Measurements from ENCODE around the gene WFDC8. TPM values are rescaled to one million over a fixed set of nuclear protein-coding genes. Genes with fewer than 3 reads are reported as not detected.

Gene WFDC8
- total RNA-seq, 1 experiment from 2014 or later: not detected

DNA sequence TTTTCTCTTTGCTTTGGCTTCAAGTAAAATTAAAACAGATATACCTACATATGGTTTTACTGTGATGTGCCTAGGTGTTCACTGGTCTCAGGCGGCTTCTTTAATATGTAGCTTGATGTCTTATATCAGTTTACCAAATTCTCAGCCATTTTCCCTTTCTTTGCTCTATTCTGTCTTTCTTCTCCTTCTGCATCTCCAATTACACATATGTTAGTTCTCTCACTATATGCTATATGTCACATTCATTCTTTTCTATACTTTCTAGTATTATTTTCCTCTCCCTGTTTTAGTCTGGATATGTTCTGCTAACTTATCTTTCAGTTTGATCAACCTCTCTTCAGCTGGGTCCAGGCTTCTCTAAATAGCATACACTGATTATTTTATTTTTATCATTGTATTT lies 14.4 kb upstream of the WFDC8 start:
- H3K9me3 ChIP-seq (ENCODE audit: control insufficient read depth, low read depth, low read length): no peaks in the 10 kb centered on the region
- H2BK12ac ChIP-seq (ENCODE audit: insufficient read length, low read depth, low read length): no peak overlapping the region
- no peak overlapping the region for H3K56ac ChIP-seq (ENCODE audit: insufficient read length, low read depth, low read length)
- no peak overlapping the region for H4K5ac ChIP-seq (ENCODE audit: insufficient read length, low read depth, low read length)
- H3K36me3 Mint-ChIP-seq (ENCODE audit: insufficient read depth in 1 of 3, low read depth in 3 of 3): peaks cover 0 to 5% (median 4%) of the 10 kb centered on the region in 3 experiments; a peak in 3 of 7 replicates
- no peak overlapping the region for H3K18ac ChIP-seq (ENCODE audit: insufficient read length, low read depth, low read length)
- no peak overlapping the region for H3T11ph ChIP-seq (ENCODE audit: low read length)
- H3K27me3 ChIP-seq (ENCODE audit: insufficient read depth, low read length): no peaks in the 10 kb centered on the region
- H3K27me3 Mint-ChIP-seq (ENCODE audit: low read depth): no peaks in the 10 kb centered on the region; the same call in 1 of the 2 replicates
- no peaks in the 10 kb centered on the region for H3K23me2 ChIP-seq (ENCODE audit: insufficient read length, low read depth, low read length, poor library complexity, severe bottlenecking)
- H3K14ac ChIP-seq (ENCODE audit: insufficient read depth, low read length): no peak overlapping the region
- no peak overlapping the region for H2BK5ac ChIP-seq (ENCODE audit: insufficient read length, low read length)
- H3K4me1 Mint-ChIP-seq: no peaks in the 10 kb centered on the region; a peak in 1 of 4 replicates
- no peak overlapping the region for H2AK5ac ChIP-seq (ENCODE audit: insufficient read length, low read length)
- no peak overlapping the region for H2BK20ac ChIP-seq (ENCODE audit: low read depth, low read length, poor library complexity, severe bottlenecking)
- no peaks in the 10 kb centered on the region for H3K79me1 ChIP-seq (ENCODE audit: insufficient read depth, low read depth, low read length, poor library complexity, severe bottlenecking)
- H3K4ac ChIP-seq (ENCODE audit: low read depth, low read length): no peak overlapping the region
- no CpG with 5 or more reads among the region's 1 CpG for WGBS (ENCODE audit: extremely low coverage, insufficient read length, low lambda C conversion rate)
- H3K27ac ChIP-seq (ENCODE audit: insufficient read length, low read depth, low read length): no peak overlapping the region
- H3K9ac ChIP-seq (ENCODE audit: extremely low read depth, insufficient read length, low read length): no peak overlapping the region
- H4K20me1 ChIP-seq (ENCODE audit: control insufficient read depth, insufficient read depth, insufficient read length): no peaks in the 10 kb centered on the region
- no peak overlapping the region for H4K8ac ChIP-seq (replicated peaks; ENCODE audit: insufficient read length, low read depth, low read length)
- DNase-seq: no peak
- H3K79me2 ChIP-seq (ENCODE audit: insufficient read depth, low read length): no peaks in the 10 kb centered on the region
- H3K4me2 ChIP-seq (ENCODE audit: insufficient read depth, insufficient read length, low read length): no peak overlapping the region
- H4K91ac ChIP-seq (ENCODE audit: insufficient read length, low read depth, low read length): no peak overlapping the region
- no peak overlapping the region for H3K4me3 Mint-ChIP-seq
- H3K9me3 Mint-ChIP-seq: peaks cover 4 to 15% of the 10 kb centered on the region in 2 experiments; a peak in 4 of 5 replicates
- H3K4me1 ChIP-seq (ENCODE audit: insufficient read depth, low read length): no peaks in the 10 kb centered on the region
- TF ChIP-seq, protein P1, sequence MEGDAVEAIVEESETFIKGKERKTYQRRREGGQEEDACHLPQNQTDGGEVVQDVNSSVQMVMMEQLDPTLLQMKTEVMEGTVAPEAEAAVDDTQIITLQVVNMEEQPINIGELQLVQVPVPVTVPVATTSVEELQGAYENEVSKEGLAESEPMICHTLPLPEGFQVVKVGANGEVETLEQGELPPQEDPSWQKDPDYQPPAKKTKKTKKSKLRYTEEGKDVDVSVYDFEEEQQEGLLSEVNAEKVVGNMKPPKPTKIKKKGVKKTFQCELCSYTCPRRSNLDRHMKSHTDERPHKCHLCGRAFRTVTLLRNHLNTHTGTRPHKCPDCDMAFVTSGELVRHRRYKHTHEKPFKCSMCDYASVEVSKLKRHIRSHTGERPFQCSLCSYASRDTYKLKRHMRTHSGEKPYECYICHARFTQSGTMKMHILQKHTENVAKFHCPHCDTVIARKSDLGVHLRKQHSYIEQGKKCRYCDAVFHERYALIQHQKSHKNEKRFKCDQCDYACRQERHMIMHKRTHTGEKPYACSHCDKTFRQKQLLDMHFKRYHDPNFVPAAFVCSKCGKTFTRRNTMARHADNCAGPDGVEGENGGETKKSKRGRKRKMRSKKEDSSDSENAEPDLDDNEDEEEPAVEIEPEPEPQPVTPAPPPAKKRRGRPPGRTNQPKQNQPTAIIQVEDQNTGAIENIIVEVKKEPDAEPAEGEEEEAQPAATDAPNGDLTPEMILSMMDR (conservative IDR thresholded peaks at IDR 0.05): no peak
- H2BK120ac ChIP-seq (ENCODE audit: low read depth, low read length, poor library complexity, severe bottlenecking): no peak overlapping the region
- no peak overlapping the region for H3K27ac Mint-ChIP-seq
- H2AFZ ChIP-seq (ENCODE audit: low read length): no peak overlapping the region
- no peak overlapping the region for H2BK15ac ChIP-seq (ENCODE audit: low read depth, low read length)
- no peak overlapping the region for H3K23ac ChIP-seq (ENCODE audit: insufficient read length, low read depth, low read length)

Measured in H9 (cell line).